GM18508 (cell line): ENCODE results near the gene CDHR4.

ENCODE experiments used
- ATAC-seq: cut with Tn5 transposase; IDR thresholded peaks from one replicate; pipeline ENCODE4 v1.9.1; 2021; ENCODE audit warnings: moderate number of reproducible peaks; ENCODE audit not compliant: insufficient read depth, unreplicated experiment

CDHR4 gene

GRCh38 chr3:49747792-49748480, 51.7 kb downstream of the CDHR4 start:
- no peak for ATAC-seq

- ATAC-seq = no peak
These were observed 53.7 kb downstream of the CDHR4 start for GRCh38 chr3:49745986-49746385.
